Vagina (tissue), 2 donors: ENCODE data around the gene MNDA.

Experiments used
- CTCF ChIP-seq, 3 experiments: fragments of 450-650 bp in 2 of 3; fragments of 200-600 bp in 1 of 3; sonication (generic) in 1 of 3; IDR thresholded peaks; one replicate each; pipeline ENCODE4 v1.5.1; 2017 to 2019; ENCODE audit warnings: antibody characterized with exemption in 3 of 3, mild to moderate bottlenecking in 2 of 3, moderate library complexity in 2 of 3
- POLR2A ChIP-seq, 2 donors: fragments of 450-650 bp; IDR thresholded peaks; one replicate each; pipeline ENCODE4 v1.6.1; 2017; ENCODE audit warnings: antibody characterized with exemption in 2 of 2, mild to moderate bottlenecking in 2 of 2, moderate library complexity in 2 of 2
- POLR2AphosphoS5 ChIP-seq, 2 donors: sonication (generic); formaldehyde crosslinking; IDR thresholded peaks; one replicate each; pipeline ENCODE4 v1.9.0; 2017; ENCODE audit warnings: antibody characterized with exemption in 2 of 2, mild to moderate bottlenecking in 2 of 2, low read depth in 1 of 2; ENCODE audit not compliant: insufficient read depth in 1 of 2

GRCh38 chr1:158799689-158800088 lies 31.5 kb upstream of the MNDA start:
- TF ChIP-seq CTCF (IDR thresholded peaks at IDR 0.05) (no peak), POLR2A (IDR thresholded peaks at IDR 0.05) (no peak), POLR2AphosphoS5 (IDR thresholded peaks at IDR 0.05; ENCODE audit: insufficient read depth in 1 of 2, low read depth in 1 of 2) (no peak)
